Neural crest cell (in vitro differentiated cells): ENCODE results near the gene UNC5C. TPM values are rescaled to one million over a fixed set of nuclear protein-coding genes. Genes with fewer than 3 reads are reported as not detected.

Experiments
- DNase-seq: peaks from one replicate; pipeline ENCODE4 v3.0.0; 2021; ENCODE audit warnings: low read depth, mixed read lengths, low spot score
- H3K27ac Mint-ChIP-seq: one replicate; pipeline ENCODE4 v1.8.0; 2021; ENCODE audit warnings: mild to moderate bottlenecking, mixed read lengths; ENCODE audit not compliant: unreplicated experiment
- H3K27me3 Mint-ChIP-seq: 2 replicates; pipeline ENCODE4 v1.8.0; 2021; ENCODE audit warnings: low read depth, mild to moderate bottlenecking, mixed read lengths
- H3K36me3 Mint-ChIP-seq: 2 replicates; pipeline ENCODE4 v1.8.0; 2021; ENCODE audit warnings: low read depth, mild to moderate bottlenecking, mixed read lengths
- H3K4me1 Mint-ChIP-seq: 2 replicates; pipeline ENCODE4 v1.8.0; 2021; ENCODE audit warnings: mixed read lengths
- H3K4me3 Mint-ChIP-seq: one replicate; pipeline ENCODE4 v1.8.0; 2021; ENCODE audit warnings: mild to moderate bottlenecking, mixed read lengths
- H3K9me3 Mint-ChIP-seq: 2 replicates; pipeline ENCODE4 v1.8.0; 2021; ENCODE audit warnings: mixed read lengths
- CTCF ChIP-seq: fragments of 200-600 bp; sonication (generic); conservative IDR thresholded peaks from 2 replicates; pipeline ENCODE4 v1.5.0; 2021; ENCODE audit warnings: antibody characterized with exemption, mild to moderate bottlenecking
- total RNA-seq: library from RNA; stranded (reverse); gene quantifications from 2 replicates; pipeline ENCODE4 v1.2.1, GENCODE V29; 2021

The UNC5C gene
- total RNA-seq, 1 donor from 2014 or later = 6.5 TPM

DNA sequence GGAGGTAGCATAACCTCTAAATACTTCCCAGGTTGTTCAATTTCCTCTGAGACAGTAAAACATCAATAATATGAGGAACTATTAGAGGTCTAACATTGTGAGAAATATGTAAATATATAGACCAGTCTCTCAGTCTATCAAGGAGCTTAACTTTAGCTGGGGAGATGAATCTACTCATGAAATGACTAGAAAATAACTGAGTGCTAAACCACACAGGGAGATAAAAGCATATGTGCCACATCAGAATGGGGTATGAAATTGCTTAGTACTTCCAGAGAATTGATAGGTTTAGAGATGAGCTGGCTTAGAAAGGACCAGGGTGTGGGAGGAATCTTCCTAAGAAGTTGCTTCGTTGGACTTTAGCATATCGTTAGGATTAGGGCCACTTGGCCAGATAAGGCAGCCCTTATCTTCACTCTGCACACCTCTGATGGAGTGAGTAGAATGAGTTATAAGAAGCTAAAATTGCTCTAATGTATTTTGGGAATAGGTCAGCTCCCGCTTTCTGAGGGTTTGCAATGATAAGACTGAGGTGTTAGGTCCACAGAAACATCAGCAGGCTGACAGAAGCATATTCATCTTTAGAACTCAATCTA lies 299.2 kb downstream of the UNC5C start:
- H3K9me3 Mint-ChIP-seq = no peaks in the 10 kb centered on the region
- H3K36me3 Mint-ChIP-seq = peaks cover 2% of the 10 kb centered on the region
- no peaks in the 10 kb centered on the region for H3K27me3 Mint-ChIP-seq
- no peaks in the 10 kb centered on the region for H3K4me1 Mint-ChIP-seq
- DNase-seq = no peak
- H3K27ac Mint-ChIP-seq = no peak overlapping the region
- H3K4me3 Mint-ChIP-seq = no peak overlapping the region
- TF ChIP-seq CTCF = no peak

GRCh38 chr4:95248720-95249425 lies 299.9 kb downstream of the UNC5C start:
- H3K36me3 Mint-ChIP-seq = peaks cover 2% of the 10 kb centered on the region
- no peak for DNase-seq
- H3K4me3 Mint-ChIP-seq = no peak overlapping the region
- no peak for TF ChIP-seq CTCF
- H3K4me1 Mint-ChIP-seq = no peaks in the 10 kb centered on the region
- no peaks in the 10 kb centered on the region for H3K9me3 Mint-ChIP-seq
- no peaks in the 10 kb centered on the region for H3K27me3 Mint-ChIP-seq
- H3K27ac Mint-ChIP-seq = no peak overlapping the region

DNA sequence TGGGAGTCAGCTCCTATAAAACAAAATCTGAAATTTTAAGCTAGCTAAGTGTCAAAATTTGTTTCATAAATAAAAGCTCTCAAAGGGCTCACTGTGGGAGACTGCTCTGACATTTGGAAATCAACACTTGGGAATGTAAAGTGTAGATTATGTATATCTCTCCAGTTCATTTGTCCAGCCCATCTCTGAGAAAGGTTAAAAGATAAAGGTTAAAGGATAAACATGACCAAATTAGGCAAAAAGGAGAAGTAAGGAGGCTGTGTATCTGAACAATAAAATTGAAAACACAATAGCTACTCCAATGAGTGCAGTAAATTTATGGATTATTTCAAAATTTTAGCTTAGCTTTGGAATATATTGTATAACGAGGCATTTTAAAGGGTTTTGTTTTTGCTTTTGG lies 304.9 kb downstream of the UNC5C start:
- Mint-ChIP-seq H3K9me3 (peaks cover 2% of the 10 kb centered on the region), H3K36me3 (peaks cover 5% of the 10 kb centered on the region), H3K4me1 (no peaks in the 10 kb centered on the region), H3K27ac (no peak overlapping the region), H3K27me3 (no peaks in the 10 kb centered on the region), H3K4me3 (no peak overlapping the region)
- no peak for TF ChIP-seq CTCF
- DNase-seq = no peak

DNA sequence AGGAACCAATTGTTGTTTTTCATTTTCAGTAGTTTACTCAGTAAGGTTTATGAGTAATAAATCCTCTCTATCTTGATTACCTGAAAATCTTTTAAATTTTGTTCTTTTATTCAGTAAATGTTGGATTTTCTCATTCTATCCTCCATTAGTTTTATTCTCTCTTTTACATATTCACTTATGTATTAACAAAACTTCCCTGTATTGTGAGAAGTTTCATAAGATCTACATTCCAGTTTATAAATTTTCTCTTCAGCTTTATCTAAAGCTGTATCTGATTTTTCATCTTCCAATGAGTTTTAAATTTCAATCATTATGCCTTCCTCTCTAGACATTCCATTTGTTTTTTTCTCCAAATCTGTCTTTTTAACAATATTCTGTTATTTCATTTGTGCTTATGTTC lies 310.2 kb downstream of the UNC5C start:
- Mint-ChIP-seq H3K9me3 (peaks cover 9% of the 10 kb centered on the region), H3K27ac (no peak overlapping the region), H3K27me3 (no peaks in the 10 kb centered on the region), H3K4me3 (no peak overlapping the region), H3K36me3 (peaks cover 6% of the 10 kb centered on the region), H3K4me1 (no peaks in the 10 kb centered on the region)
- no peak for DNase-seq
- no peak for TF ChIP-seq CTCF

DNA sequence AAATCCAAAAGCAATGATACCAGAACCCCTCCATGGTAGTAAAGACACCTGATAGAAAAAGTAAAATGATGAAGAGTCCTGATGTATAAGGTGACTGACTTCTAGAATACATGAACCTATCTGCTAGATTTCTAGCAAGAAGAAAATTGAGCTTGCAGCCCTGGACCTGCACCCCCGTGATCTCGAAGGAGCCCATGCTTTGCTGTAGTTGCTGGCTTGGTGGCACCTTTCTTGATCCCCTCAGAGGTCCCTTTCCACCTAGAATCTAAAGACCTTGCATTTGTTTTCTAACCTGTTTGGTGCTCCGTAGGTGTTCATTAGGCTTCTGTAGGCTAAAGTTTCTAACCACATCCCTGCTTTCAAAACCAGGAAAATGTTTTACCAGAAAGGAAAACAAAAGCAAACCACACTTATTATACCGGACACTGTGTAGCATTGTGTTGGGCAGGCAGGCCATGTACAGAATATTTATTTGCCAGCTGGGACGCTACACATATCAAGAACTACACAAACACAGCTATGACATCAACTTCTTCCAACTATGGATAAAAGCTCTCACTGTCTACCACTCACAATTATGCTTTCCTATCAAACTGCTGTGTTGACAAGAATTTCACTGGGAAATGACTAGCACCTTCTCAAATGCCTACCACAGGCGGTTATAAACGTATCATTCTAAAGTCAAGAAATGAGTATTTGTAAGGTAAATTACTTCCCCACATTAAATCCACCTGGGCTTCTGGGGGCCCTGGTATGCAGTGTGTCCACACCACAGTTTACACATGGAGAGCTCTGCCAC lies 316.2 kb downstream of the UNC5C start:
- peaks cover 2% of the 10 kb centered on the region for H3K9me3 Mint-ChIP-seq
- no peaks in the 10 kb centered on the region for H3K36me3 Mint-ChIP-seq
- no peak overlapping the region for H3K4me3 Mint-ChIP-seq
- H3K27me3 Mint-ChIP-seq = no peaks in the 10 kb centered on the region
- peaks cover 7% of the 10 kb centered on the region for H3K4me1 Mint-ChIP-seq
- no peak for DNase-seq
- no peak overlapping the region for H3K27ac Mint-ChIP-seq
- no peak for TF ChIP-seq CTCF
